ENCODE results near the gene ABCA4. TPM values are rescaled to one million over a fixed set of nuclear protein-coding genes. Genes with fewer than 3 reads are reported as not detected.

ABCA4 gene
- total and polyA plus RNA-seq, 2 of the 8 experiments (the other 6 are each of a cell fraction or from before 2014, with no cell fraction given): 0.06 TPM; not detected in 1

GRCh38 chr1:94025383-94026340 is 95.3 kb downstream of the ABCA4 start (continued):
- no peak for TF ChIP-seq HDAC2 (IDR thresholded peaks at IDR 0.05; ENCODE audit: borderline replicate concordance in 1 of 2, low read depth in 2 of 2, low read length in 2 of 2)
- no peak for TF ChIP-seq JUN (IDR thresholded peaks at IDR 0.05; ENCODE audit: low read depth, low read length)
- peak; percentile 55; the same call in 1 of the 2 replicates for TF ChIP-seq TEAD4 (IDR thresholded peaks at IDR 0.05; ENCODE audit: low read depth, low read length)
